Neuronal stem cell (in vitro differentiated cells): ENCODE results near the gene GAMT.

ENCODE experiments used
- DNase-seq: peaks from one replicate; pipeline ENCODE4 v3.0.0-alpha.2; 2013; ENCODE audit warnings: low spot score
- H2AFZ ChIP-seq: one replicate; pipeline ENCODE4 v1.6.1; 2013; ENCODE audit warnings: mild to moderate bottlenecking, low read length, inconsistent platforms
- H2AK5ac ChIP-seq: 2 replicates; pipeline ENCODE4 v1.6.1; 2013; ENCODE audit warnings: low read depth, mild to moderate bottlenecking, inconsistent platforms, low read length, moderate library complexity, mixed read lengths
- H2BK120ac ChIP-seq: 2 replicates; pipeline ENCODE4 v1.6.1; 2013; ENCODE audit warnings: low read depth, mild to moderate bottlenecking, inconsistent platforms, low read length, moderate library complexity, mixed read lengths
- H2BK12ac ChIP-seq: one replicate; pipeline ENCODE4 v1.6.1; 2013; ENCODE audit warnings: low read length, inconsistent platforms
- H2BK15ac ChIP-seq: 2 replicates; pipeline ENCODE4 v1.6.1; 2013; ENCODE audit warnings: mild to moderate bottlenecking, low read length, inconsistent platforms, mixed read lengths
- H2BK5ac ChIP-seq: one replicate; pipeline ENCODE4 v1.6.1; 2013; ENCODE audit warnings: inconsistent platforms, mild to moderate bottlenecking, low read length, moderate library complexity
- H3K14ac ChIP-seq: one replicate; pipeline ENCODE4 v1.6.1; 2013; ENCODE audit warnings: low read length, inconsistent platforms
- H3K18ac ChIP-seq: 2 replicates; pipeline ENCODE4 v1.6.1; 2013; ENCODE audit warnings: low read length, inconsistent platforms
- H3K23ac ChIP-seq: 2 replicates; pipeline ENCODE4 v1.6.1; 2013; ENCODE audit warnings: low read depth, mild to moderate bottlenecking, mixed read lengths, low read length, inconsistent platforms; ENCODE audit not compliant: poor library complexity
- H3K27ac ChIP-seq: replicated peaks from 3 replicates; pipeline ENCODE4 v1.5.1; 2013; ENCODE audit warnings: low read length, inconsistent platforms
- H3K27me3 ChIP-seq, 3 experiments: 2 replicates each; pipeline ENCODE4 v1.6.1; 2013; ENCODE audit warnings: low read length in 3 of 3, mild to moderate bottlenecking in 2 of 3, inconsistent platforms in 1 of 3, low read depth in 1 of 3, mixed read lengths in 1 of 3, moderate library complexity in 1 of 3; ENCODE audit not compliant: control insufficient read depth in 3 of 3, insufficient read depth in 3 of 3
- H3K36me3 ChIP-seq, 2 donors: replicated peaks in 1 of 2; 2 replicates each; pipeline ENCODE4 v1.6.1; 2013; ENCODE audit warnings: low read length in 2 of 2; ENCODE audit not compliant: control insufficient read depth in 2 of 2, insufficient read depth in 2 of 2
- H3K4ac ChIP-seq: 2 replicates; pipeline ENCODE4 v1.6.1; 2013; ENCODE audit warnings: inconsistent platforms, mild to moderate bottlenecking, low read length, moderate library complexity
- H3K4me1 ChIP-seq, 2 donors: 1 replicate in 1 of 2; 2 replicates in 1 of 2; pipeline ENCODE4 v1.6.1; 2013; ENCODE audit warnings: low read length in 2 of 2, low read depth in 1 of 2; ENCODE audit not compliant: control insufficient read depth in 2 of 2, insufficient read depth in 1 of 2
- H3K4me2 ChIP-seq: one replicate; pipeline ENCODE4 v1.6.1; 2013; ENCODE audit warnings: mild to moderate bottlenecking, low read length, inconsistent platforms; ENCODE audit not compliant: insufficient read depth, poor library complexity, severe bottlenecking
- H3K4me3 ChIP-seq, 2 donors: 2 replicates each; pipeline ENCODE4 v1.5.1; 2013; ENCODE audit warnings: low read length in 2 of 2, mild to moderate bottlenecking in 2 of 2, inconsistent platforms in 1 of 2, moderate library complexity in 1 of 2
- H3K79me1 ChIP-seq: one replicate; pipeline ENCODE4 v1.6.1; 2013; ENCODE audit warnings: low read depth, mild to moderate bottlenecking, inconsistent platforms, low read length, moderate library complexity
- H3K9ac ChIP-seq: one replicate; pipeline ENCODE4 v1.6.1; 2013; ENCODE audit warnings: mild to moderate bottlenecking, low read depth, low read length, inconsistent platforms; ENCODE audit not compliant: poor library complexity
- H3K9me3 ChIP-seq, 2 donors: replicated peaks in 1 of 2; 2 replicates each; pipeline versions ENCODE3 to v1.6.1; 2013; ENCODE audit warnings: low read length in 2 of 2, mild to moderate bottlenecking in 2 of 2, inconsistent platforms in 1 of 2, low read depth in 1 of 2, mixed read lengths in 1 of 2, moderate library complexity in 1 of 2; ENCODE audit not compliant: control insufficient read depth in 2 of 2, insufficient read depth in 1 of 2
- H4K8ac ChIP-seq: one replicate; pipeline ENCODE4 v1.6.1; 2013; ENCODE audit warnings: low read depth, mild to moderate bottlenecking, inconsistent platforms, low read length, moderate library complexity
- H4K91ac ChIP-seq: one replicate; pipeline ENCODE4 v1.6.1; 2013; ENCODE audit warnings: low read length, low read depth, mild to moderate bottlenecking, inconsistent platforms; ENCODE audit not compliant: poor library complexity
- WGBS, 2 donors: extraction: QIAGEN DNeasy Blood & Tissue Kit; methylation state at CpG; one replicate each; pipeline ENCODE4 v1.1.7; 2013; ENCODE audit warnings: missing lambda C conversion rate in 2 of 2, mixed read lengths in 1 of 2; ENCODE audit not compliant: insufficient read length in 2 of 2, insufficient replicate concordance in 1 of 2; ENCODE audit errors: extremely low coverage in 2 of 2; 5-methylcytosine and 5-hydroxymethylcytosine counted together

The GAMT gene

GRCh38 chr19:1399079-1399478, 2.3 kb downstream of the GAMT start:
- Histone ChIP-seq H3K4me2 (no peak overlapping the region), H3K27me3 (no peaks in the 10 kb centered on the region), H2BK12ac (peak overlapping the region; percentile 22), H3K36me3 (peaks cover 4 to 17% of the 10 kb centered on the region in 2 donors), H4K91ac (no peak overlapping the region), H3K23ac (peak overlapping the region; percentile 55), H3K4me1 (peaks cover 4 to 6% of the 10 kb centered on the region in 2 donors), H3K9me3 (no peaks in the 10 kb centered on the region), H3K79me1 (peaks cover 22% of the 10 kb centered on the region), H3K4me3 (no peak overlapping the region), H3K27ac (no peak overlapping the region), H2BK5ac (no peak overlapping the region), H2BK120ac (no peak overlapping the region), H2AFZ (no peak overlapping the region), H3K18ac (no peak overlapping the region), H2AK5ac (peak overlapping the region; percentile 46), H2BK15ac (no peak overlapping the region), H3K9ac (no peak overlapping the region), H3K4ac (no peak overlapping the region), H4K8ac (no peak overlapping the region), H3K14ac (no peak overlapping the region)
- WGBS, 2 donors = no CpG with 5 or more reads among the region's 19 CpGs
- DNase-seq = no peak

- peaks cover 4 to 22% of the 10 kb centered on the region in 2 donors for H3K36me3 ChIP-seq
- H3K23ac ChIP-seq = no peak overlapping the region
- no peak overlapping the region for H3K18ac ChIP-seq
- H3K27me3 ChIP-seq = no peaks in the 10 kb centered on the region
- peaks cover 3 to 6% of the 10 kb centered on the region in 2 donors for H3K4me1 ChIP-seq
- H2BK5ac ChIP-seq = no peak overlapping the region
- no peak overlapping the region for H3K4ac ChIP-seq
- no CpG with 5 or more reads among the region's 9 CpGs for WGBS, 2 donors
- H3K9ac ChIP-seq = no peak overlapping the region
- H3K4me2 ChIP-seq = no peak overlapping the region
- no peak overlapping the region for H2AFZ ChIP-seq
- no peak overlapping the region for H4K91ac ChIP-seq
- H3K9me3 ChIP-seq = no peaks in the 10 kb centered on the region
- no peak overlapping the region for H4K8ac ChIP-seq
- H3K27ac ChIP-seq = no peak overlapping the region
- H2BK15ac ChIP-seq = no peak overlapping the region
- no peak overlapping the region for H2BK12ac ChIP-seq
- DNase-seq = no peak
- H3K4me3 ChIP-seq = no peak overlapping the region
- H2AK5ac ChIP-seq = no peak overlapping the region
- H2BK120ac ChIP-seq = no peak overlapping the region
- H3K79me1 ChIP-seq = peaks cover 22% of the 10 kb centered on the region
- H3K14ac ChIP-seq = no peak overlapping the region
Observed at GRCh38 chr19:1397838-1398237, 3.5 kb downstream of the GAMT start.

GRCh38 chr19:1396768-1397679, 4.3 kb downstream of the GAMT start:
- no peak overlapping the region for H2AFZ ChIP-seq
- H3K27me3 ChIP-seq = no peaks in the 10 kb centered on the region
- no peak overlapping the region for H3K9ac ChIP-seq
- no peak for DNase-seq
- peaks cover 19% of the 10 kb centered on the region for H3K79me1 ChIP-seq
- peaks cover 0 to 6% of the 10 kb centered on the region in 2 donors for H3K4me1 ChIP-seq
- H4K91ac ChIP-seq = no peak overlapping the region
- no CpG with 5 or more reads among the region's 42 CpGs for WGBS, 2 donors
- H3K4me3 ChIP-seq = no peak overlapping the region
- H2BK5ac ChIP-seq = no peak overlapping the region
- peaks cover 8 to 30% of the 10 kb centered on the region in 2 donors for H3K36me3 ChIP-seq
- H2AK5ac ChIP-seq = peak overlapping the region; percentile 70
- H3K9me3 ChIP-seq = no peaks in the 10 kb centered on the region
- H2BK12ac ChIP-seq = no peak overlapping the region
- H3K23ac ChIP-seq = peak overlapping the region; percentile 65
- H3K14ac ChIP-seq = no peak overlapping the region
- H4K8ac ChIP-seq = no peak overlapping the region
- H3K18ac ChIP-seq = peak overlapping the region; percentile 76
- H3K4ac ChIP-seq = no peak overlapping the region
- H3K27ac ChIP-seq = no peak overlapping the region
- H2BK120ac ChIP-seq = no peak overlapping the region
- H2BK15ac ChIP-seq = no peak overlapping the region
- H3K4me2 ChIP-seq = no peak overlapping the region

- Histone ChIP-seq H3K79me1 (peaks cover 19% of the 10 kb centered on the region), H3K9ac (no peak overlapping the region), H2AK5ac (peak overlapping the region; percentile 94), H2AFZ (no peak overlapping the region), H3K23ac (peak overlapping the region; percentile 98), H4K8ac (peak overlapping the region; percentile 65), H2BK15ac (no peak overlapping the region), H3K36me3 (peaks cover 8 to 31% of the 10 kb centered on the region in 2 donors), H2BK120ac (peak overlapping the region; percentile 9), H2BK12ac (no peak overlapping the region), H3K4ac (no peak overlapping the region), H3K14ac (no peak overlapping the region), H3K4me3 (no peak overlapping the region), H3K4me2 (no peak overlapping the region), H3K4me1 (peaks cover 0 to 6% of the 10 kb centered on the region in 2 donors), H3K9me3 (no peaks in the 10 kb centered on the region), H4K91ac (no peak overlapping the region), H3K27me3 (no peaks in the 10 kb centered on the region), H2BK5ac (no peak overlapping the region), H3K27ac (no peak overlapping the region), H3K18ac (peak overlapping the region; percentile 76)
- WGBS, 2 donors = no CpG with 5 or more reads among the region's 25 CpGs
- DNase-seq = no peak
Observed at GRCh38 chr19:1396019-1396767, 5.1 kb downstream of the GAMT start.
